HCT116 (cell line): Measurements from ENCODE around the gene KCNMB1. TPM values are rescaled to one million over a fixed set of nuclear protein-coding genes. Genes with fewer than 3 reads are reported as not detected.

ENCODE experiments used
- ATAC-seq: fragments of 200-7000 bp; cut with Tn5 transposase; 2 replicates; pipeline ENCODE4 v1.9.1; 2020; ENCODE audit warnings: mild to moderate bottlenecking, moderate library complexity
- BruUV-seq: library from RNA; stranded (reverse); fragments of 400-500 nt; replicated peaks from 2 replicates; lab custom pipeline; 2021; lab: Mats Ljungman, UMichigan
- CTCF ChIA-PET: fragments of 300-600 bp; sonication (Branson Sonifier 250); formaldehyde crosslinking; loops from one replicate; lab custom pipeline; 2021; ENCODE audit warnings: antibody characterized with exemption; lab: Charles Lee
- POLR2A ChIA-PET: fragments of 300-600, 350-600 bp; sonication (Branson Sonifier 250); formaldehyde crosslinking; loops from one replicate; lab custom pipeline; 2021; ENCODE audit warnings: antibody characterized with exemption; lab: Charles Lee
- RAD21 ChIA-PET, 2 experiments: fragments of 300-600 bp; sonication (Branson Sonifier 250); formaldehyde crosslinking; loops; one replicate each; lab custom pipeline; 2023; ENCODE audit warnings: low total read pairs in 2 of 2; ENCODE audit not compliant: uncharacterized antibody in 2 of 2, unreplicated experiment in 2 of 2, low non-redundant PET in 1 of 2; lab: Charles Lee
- DNase-seq: peaks from one replicate; pipeline ENCODE4 v3.0.0-alpha.2; 2010; ENCODE audit warnings: low read depth, low spot score
- H2AFZ ChIP-seq: fragments of 200-600 bp; shearing (Covaris generic), sonication (generic); 2 replicates; pipeline ENCODE4 v1.6.1; 2017; ENCODE audit warnings: low read depth, mixed run types, mixed read lengths, antibody characterized with exemption, low read length; ENCODE audit not compliant: poor library complexity, severe bottlenecking
- H3K27ac ChIP-seq: 2 replicates; pipeline ENCODE4 v1.5.1; 2012; ENCODE audit warnings: low read depth, low read length
- H3K27me3 ChIP-seq: fragments of 200-600 bp; sonication (generic); 2 replicates; pipeline ENCODE4 v1.6.1; 2016; ENCODE audit warnings: mixed run types, low read length, mixed read lengths; ENCODE audit not compliant: insufficient read depth
- H3K36me3 ChIP-seq, 2 experiments: fragments of 200-500 bp in 1 of 2; fragments of 200-600 bp in 1 of 2; sonication (Bioruptor generic) in 1 of 2; sonication (generic) in 1 of 2; 2 replicates each; pipeline versions ENCODE4 v1.5.1 to v1.6.1; 2014 to 2016; ENCODE audit warnings: low read length in 2 of 2, inconsistent platforms in 1 of 2, mixed read lengths in 1 of 2, mixed run types in 1 of 2; ENCODE audit not compliant: insufficient read depth in 2 of 2, control insufficient read depth in 1 of 2
- H3K4me1 ChIP-seq, 2 experiments: fragments of 200-600 bp in 1 of 2; sonication (generic) in 1 of 2; 2 replicates each; pipeline versions ENCODE4 v1.5.1 to v1.6.1; 2012 to 2017; ENCODE audit warnings: low read length in 2 of 2, inconsistent platforms in 1 of 2, mild to moderate bottlenecking in 1 of 2, mixed read lengths in 1 of 2, mixed run types in 1 of 2, moderate library complexity in 1 of 2; ENCODE audit not compliant: insufficient read depth in 2 of 2, control insufficient read depth in 1 of 2
- H3K4me2 ChIP-seq: fragments of 200-600 bp; sonication (generic); 2 replicates; pipeline ENCODE4 v1.6.1; 2017; ENCODE audit warnings: mixed run types, low read length, mixed read lengths
- H3K4me3 ChIP-seq, 2 experiments: fragments of 200-600 bp in 1 of 2; sonication (generic) in 1 of 2; replicated peaks in 1 of 2; 2 replicates each; pipeline ENCODE4 v1.5.1; 2011 to 2016; ENCODE audit warnings: low read length in 2 of 2, control low read depth in 1 of 2, low read depth in 1 of 2, mild to moderate bottlenecking in 1 of 2, mixed read lengths in 1 of 2, mixed run types in 1 of 2
- H3K79me2 ChIP-seq: fragments of 200-600 bp; sonication (generic); 2 replicates; pipeline ENCODE4 v1.6.1; 2017; ENCODE audit warnings: mild to moderate bottlenecking, mixed run types, low read length, moderate library complexity, mixed read lengths; ENCODE audit not compliant: insufficient read depth
- H3K9ac ChIP-seq: fragments of 200-600 bp; sonication (generic); 2 replicates; pipeline ENCODE4 v1.6.1; 2016; ENCODE audit warnings: low read length, mixed read lengths
- H3K9me2 ChIP-seq: fragments of 200-600 bp; sonication (generic), shearing (Covaris generic); 2 replicates; pipeline ENCODE4 v1.6.1; 2017; ENCODE audit warnings: mixed run types, mild to moderate bottlenecking, moderate library complexity; ENCODE audit not compliant: insufficient read depth
- H3K9me3 ChIP-seq, 2 experiments: fragments of 200-500 bp in 1 of 2; fragments of 200-600 bp in 1 of 2; sonication (Bioruptor generic) in 1 of 2; sonication (generic) in 1 of 2; 2 replicates each; pipeline ENCODE4 v1.6.1; 2014 to 2017; ENCODE audit warnings: low read length in 2 of 2, mixed read lengths in 2 of 2, inconsistent platforms in 1 of 2, low read depth in 1 of 2, mild to moderate bottlenecking in 1 of 2, mixed run types in 1 of 2, moderate library complexity in 1 of 2; ENCODE audit not compliant: control insufficient read depth in 1 of 2, insufficient read depth in 1 of 2
- H4K20me1 ChIP-seq: fragments of 200-600 bp; sonication (generic), shearing (Covaris generic); 2 replicates; pipeline ENCODE4 v1.6.1; 2017; ENCODE audit warnings: mixed run types, mild to moderate bottlenecking, moderate library complexity; ENCODE audit not compliant: insufficient read depth
- CBX3 ChIP-seq: IDR thresholded peaks from 2 replicates; pipeline ENCODE4 v1.6.1; 2012; ENCODE audit warnings: low read depth
- MAX ChIP-seq: IDR thresholded peaks from 2 replicates; pipeline ENCODE4 v1.6.1; 2012
- RAD21 ChIP-seq: IDR thresholded peaks from 2 replicates; pipeline ENCODE4 v1.6.1; 2012; ENCODE audit warnings: low read depth, mild to moderate bottlenecking
- intact Hi-C: fragments of 100-400 bp; cut with micrococcal nuclease; formaldehyde crosslinking; loops from 2 replicates; pipeline ENCODE4 v1.10.0; 2022
- total RNA-seq: library from RNA; stranded (reverse); gene quantifications from one replicate; pipeline ENCODE4 v1.2.1, GENCODE V29; 2021; ENCODE audit not compliant: unreplicated experiment

KCNMB1 gene
- total RNA-seq, 1 experiment from 2014 or later = not detected

GRCh38 chr5:170416526-170416925 lies 27.4 kb upstream of the KCNMB1 start:
- no peak for DNase-seq
- Histone ChIP-seq H3K79me2 (no peaks in the 10 kb centered on the region), H3K4me2 (no peak overlapping the region), H2AFZ (no peak overlapping the region)
- RAD21 ChIA-PET = no interaction called here
- TF ChIP-seq MAX (no peak), RAD21 (no peak)
- TF ChIP-seq, all 23 proteins: peak for 0
- POLR2A ChIA-PET = no interaction called here
- no peak overlapping the region for H3K4me3 ChIP-seq
- no peaks in the 10 kb centered on the region for H4K20me1 ChIP-seq
- no peaks in the 10 kb centered on the region for H3K9me2 ChIP-seq
- H3K36me3 ChIP-seq = no peaks in the 10 kb centered on the region
- H3K27me3 ChIP-seq = no peaks in the 10 kb centered on the region; the same call in 1 of the 2 replicates
- H3K4me1 ChIP-seq = no peaks in the 10 kb centered on the region
- ATAC-seq = no peak
- BruUV-seq = no TSS peak
- H3K9ac ChIP-seq = no peak overlapping the region
- H3K27ac ChIP-seq = no peak overlapping the region
- no peaks in the 10 kb centered on the region for H3K9me3 ChIP-seq
- intact Hi-C loops = no loop called here
- CTCF ChIA-PET = interaction anchor here (0.6 kb wide), 1 partner anchor 352 kb away, joined by 3 read pairs; no protein-coding TSS in a partner anchor

- ChIA-PET POLR2A (no interaction called here), CTCF (no interaction called here), RAD21 (no interaction called here)
- ATAC-seq (no peak), DNase-seq (no peak)
- no peak overlapping the region for H3K27ac ChIP-seq
- no TSS peak for BruUV-seq
- no peak overlapping the region for H3K9ac ChIP-seq
- H4K20me1 ChIP-seq = no peaks in the 10 kb centered on the region
- no peak for TF ChIP-seq CBX3
- H3K36me3 ChIP-seq = no peaks in the 10 kb centered on the region
- no peaks in the 10 kb centered on the region; the same call in 1 of the 2 replicates for H3K27me3 ChIP-seq
- no peaks in the 10 kb centered on the region for H3K9me2 ChIP-seq
- intact Hi-C loops = no loop called here
- H3K4me3 ChIP-seq = no peak overlapping the region
- H3K9me3 ChIP-seq = no peaks in the 10 kb centered on the region
- no peak overlapping the region for H2AFZ ChIP-seq
- no peaks in the 10 kb centered on the region for H3K79me2 ChIP-seq
- H3K4me1 ChIP-seq = no peaks in the 10 kb centered on the region
- no peak overlapping the region for H3K4me2 ChIP-seq
Measured at GRCh38 chr5:170414786-170415185, 25.6 kb upstream of the KCNMB1 start.
